HG03432 (cell line): Measurements from ENCODE around the gene PRTFDC1.

Source experiments
- ATAC-seq: cut with Tn5 transposase; IDR thresholded peaks from one replicate; pipeline ENCODE4 v1.9.1; 2021; ENCODE audit warnings: mild to moderate bottlenecking, moderate library complexity; ENCODE audit not compliant: unreplicated experiment

Gene PRTFDC1

GRCh38 chr10:24882047-24882698 is 70.2 kb downstream of the PRTFDC1 start:
- ATAC-seq, result peak; percentile 76

GRCh38 chr10:24879861-24880260 is 72.5 kb downstream of the PRTFDC1 start:
- no peak for ATAC-seq

GRCh38 chr10:24874133-24874532 is 78.3 kb downstream of the PRTFDC1 start:
- ATAC-seq, result no peak

- no peak for ATAC-seq
Measured at GRCh38 chr10:24873281-24873683, 79.1 kb downstream of the PRTFDC1 start.

- ATAC-seq, result no peak
Measured at GRCh38 chr10:24872790-24873182, 79.6 kb downstream of the PRTFDC1 start.

- no peak for ATAC-seq
Measured at GRCh38 chr10:24872049-24872789, 80.2 kb downstream of the PRTFDC1 start.

- no peak for ATAC-seq
Measured at GRCh38 chr10:24871011-24871935, 81.1 kb downstream of the PRTFDC1 start.

- no peak for ATAC-seq
Measured at GRCh38 chr10:24869354-24870015, 82.9 kb downstream of the PRTFDC1 start.

GRCh38 chr10:24866604-24867583 is 85.5 kb downstream of the PRTFDC1 start:
- no peak for ATAC-seq

- ATAC-seq, result no peak
Measured at GRCh38 chr10:24865783-24866182, 86.6 kb downstream of the PRTFDC1 start.

- no peak for ATAC-seq
Measured at GRCh38 chr10:24862589-24862988, 89.8 kb downstream of the PRTFDC1 start.

GRCh38 chr10:24858288-24859270 is 93.8 kb downstream of the PRTFDC1 start:
- no peak for ATAC-seq

GRCh38 chr10:24857031-24857725 is 95.2 kb downstream of the PRTFDC1 start:
- no peak for ATAC-seq

GRCh38 chr10:24854256-24854655 is 98.2 kb downstream of the PRTFDC1 start:
- no peak for ATAC-seq

- no peak for ATAC-seq
Measured at GRCh38 chr10:24853661-24854060, 98.7 kb downstream of the PRTFDC1 start.

GRCh38 chr10:24851629-24852028 is 100.8 kb downstream of the PRTFDC1 start:
- no peak for ATAC-seq

- ATAC-seq, result no peak
Measured at GRCh38 chr10:24850727-24851296, 101.6 kb downstream of the PRTFDC1 start.
